Transverse colon (tissue), 4 donors: ENCODE measurements around the gene PBX1. TPM values are rescaled to one million over a fixed set of nuclear protein-coding genes. Genes with fewer than 3 reads are reported as not detected.

Experiments used
- DNase-seq: peaks from one replicate; pipeline ENCODE4 v3.0.0-alpha.2; 2019
- H3K27ac ChIP-seq, 4 donors: fragments of 200-600 bp; sonication (generic); 2 replicates each; pipeline ENCODE4 v1.5.1; 2016 to 2018; ENCODE audit warnings: inconsistent platforms in 4 of 4
- H3K27me3 ChIP-seq: fragments of 200-600 bp; sonication (generic); 2 replicates; pipeline ENCODE4 v1.5.1; 2017; ENCODE audit warnings: inconsistent platforms
- H3K36me3 ChIP-seq, 4 donors: fragments of 200-600 bp; sonication (generic); 2 replicates each; pipeline ENCODE4 v1.5.1; 2017 to 2019; ENCODE audit warnings: inconsistent platforms in 4 of 4
- H3K4me1 ChIP-seq, 4 donors: fragments of 200-600 bp; sonication (generic); 2 replicates each; pipeline ENCODE4 v1.5.1; 2017 to 2020; ENCODE audit warnings: inconsistent platforms in 4 of 4
- H3K4me3 ChIP-seq, 4 donors: fragments of 200-600 bp; sonication (generic); 1 replicate in 1 of 4; 2 replicates in 3 of 4; pipeline versions ENCODE4 v1.5.1 to v1.6.1; 2017 to 2019; ENCODE audit warnings: inconsistent platforms in 4 of 4
- H3K9me3 ChIP-seq, 2 donors: fragments of 200-600 bp; sonication (generic); 2 replicates each; pipeline ENCODE4 v1.5.1; 2017 to 2019; ENCODE audit warnings: inconsistent platforms in 2 of 2
- CTCF ChIP-seq, 5 experiments: fragments of 200-600 bp in 3 of 5; fragments of 450-650 bp in 2 of 5; sonication (generic) in 3 of 5; IDR thresholded peaks; 1 replicate in 2 of 5; 2 replicates in 3 of 5; pipeline ENCODE4 v1.5.1; 2016 to 2017; ENCODE audit warnings: antibody characterized with exemption in 5 of 5, inconsistent platforms in 3 of 5, mild to moderate bottlenecking in 2 of 5, moderate library complexity in 1 of 5
- EP300 ChIP-seq: sonication (generic); formaldehyde crosslinking; IDR thresholded peaks from one replicate; pipeline ENCODE4 v1.6.1; 2017; ENCODE audit warnings: antibody characterized with exemption, low read depth
- POLR2A ChIP-seq: fragments of 450-650 bp; IDR thresholded peaks from one replicate; pipeline ENCODE4 v1.6.1; 2016; ENCODE audit warnings: antibody characterized with exemption, mild to moderate bottlenecking, moderate library complexity
- POLR2AphosphoS5 ChIP-seq, 3 donors: sonication (generic); formaldehyde crosslinking; IDR thresholded peaks; one replicate each; pipeline ENCODE4 v1.6.1; 2016; ENCODE audit warnings: antibody characterized with exemption in 3 of 3
- WGBS, 2 donors: methylation state at CpG; one replicate each; pipeline ENCODE4 v1.1.5; 2018; ENCODE audit warnings: low coverage in 1 of 2; 5-methylcytosine and 5-hydroxymethylcytosine counted together
- in situ Hi-C, 4 donors: fragments of 200-750 bp; cut with MboI; loops; one replicate each; pipeline versions ENCODE4 v1.15.0 to v1.15.1; 2017; ENCODE audit warnings: low sequenced_read_pairs in 3 of 4, low pct_ligation_motif_present in 1 of 4, low pct_unique_long_range_greater_than_20kb in 1 of 4
- intact Hi-C: fragments of 100-400 bp; cut with DNase I; formaldehyde crosslinking; loops from one replicate; pipeline ENCODE4 v1.15.1; 2023; ENCODE audit warnings: low total_unique reads
- total RNA-seq, 4 donors: library from RNA; depleted of rRNA; stranded (reverse); fragments of >200 nt; gene quantifications; one replicate each; pipeline ENCODE4 v1.1.0, GENCODE V29; 2016

PBX1 gene
- total RNA-seq, 4 donors from 2014 or later, result 46.8 to 77.2 (median 50.7) TPM

- peaks cover 36 to 72% (median 43%) of the 10 kb centered on the region in 4 donors for H3K4me1 ChIP-seq
- no peak overlapping the region for H3K4me3 ChIP-seq
- H3K9me3 ChIP-seq, result no peaks in the 10 kb centered on the region
- WGBS, 2 donors, result 42 to 75% methylated on average over 1 of the region's 1 CpG
- peak; percentile 41 for DNase-seq
- in situ Hi-C loops, result no loop called here
- intact Hi-C loops, result loop anchor here (10.0 kb wide), 1 partner anchor 81 kb away; no protein-coding TSS in a partner anchor
- peak; percentile 5 to 76 (median 68) for TF ChIP-seq POLR2AphosphoS5 (IDR thresholded peaks at IDR 0.05)
- no peak for TF ChIP-seq EP300
- H3K27me3 ChIP-seq, result no peaks in the 10 kb centered on the region
- no peaks in the 10 kb centered on the region for H3K36me3 ChIP-seq
- peak overlapping the region; percentile 19 to 86 (median 77) for H3K27ac ChIP-seq
Measured at GRCh38 chr1:164703960-164704411, 145.0 kb downstream of the PBX1 start.

- H3K4me1 ChIP-seq, result peaks cover 36 to 82% (median 44%) of the 10 kb centered on the region in 4 donors
- intact Hi-C loops, result loop anchor here (10.0 kb wide), 1 partner anchor 80 kb away; no protein-coding TSS in a partner anchor
- 39 to 71% methylated on average over 1 of the region's 1 CpG for WGBS, 2 donors
Measured at GRCh38 chr1:164704954-164705353, 146.0 kb downstream of the PBX1 start.

GRCh38 chr1:164706606-164706987, 147.6 kb downstream of the PBX1 start:
- Histone ChIP-seq H3K27me3 (no peaks in the 10 kb centered on the region), H3K9me3 (no peaks in the 10 kb centered on the region), H3K36me3 (no peaks in the 10 kb centered on the region), H3K4me1 (peaks cover 39 to 85% (median 44%) of the 10 kb centered on the region in 4 donors), H3K27ac (peak overlapping the region; percentile 74 to 86 (median 78)), H3K4me3 (no peak overlapping the region)
- no peak for DNase-seq
- intact Hi-C loops (loop anchor here (10.0 kb wide), 1 partner anchor 78 kb away; no protein-coding TSS in a partner anchor), in situ Hi-C loops (no loop called here)
- TF ChIP-seq POLR2A (no peak), CTCF (IDR thresholded peaks at IDR 0.05) (no peak), POLR2AphosphoS5 (IDR thresholded peaks at IDR 0.05) (no peak), EP300 (no peak)

More at GRCh38 chr1:164704954-164705353, 146.0 kb downstream of the PBX1 start:
- TF ChIP-seq CTCF (IDR thresholded peaks at IDR 0.05) (no peak), POLR2AphosphoS5 (IDR thresholded peaks at IDR 0.05) (no peak), EP300 (no peak), POLR2A (no peak)
- H3K4me3 ChIP-seq, result no peak overlapping the region
- in situ Hi-C loops, result no loop called here
- H3K36me3 ChIP-seq, result no peaks in the 10 kb centered on the region
- no peak for DNase-seq
- peak overlapping the region; percentile 19 to 86 (median 77) for H3K27ac ChIP-seq
- H3K9me3 ChIP-seq, result no peaks in the 10 kb centered on the region
- H3K27me3 ChIP-seq, result no peaks in the 10 kb centered on the region

- intact Hi-C loops (loop anchor here (10.0 kb wide), 1 partner anchor 77 kb away; no protein-coding TSS in a partner anchor), in situ Hi-C loops (no loop called here)
- peaks cover 44 to 88% (median 56%) of the 10 kb centered on the region in 4 donors for H3K4me1 ChIP-seq
Measured at GRCh38 chr1:164707868-164708331, 148.9 kb downstream of the PBX1 start.

More at GRCh38 chr1:164707868-164708331, 148.9 kb downstream of the PBX1 start:
- TF ChIP-seq EP300 (no peak), POLR2A (no peak), POLR2AphosphoS5 (IDR thresholded peaks at IDR 0.05) (no peak), CTCF (IDR thresholded peaks at IDR 0.05) (no peak)
- Histone ChIP-seq H3K27me3 (no peaks in the 10 kb centered on the region), H3K27ac (peak overlapping the region; percentile 74 to 86 (median 78)), H3K36me3 (no peaks in the 10 kb centered on the region), H3K4me3 (no peak overlapping the region), H3K9me3 (no peaks in the 10 kb centered on the region)
- DNase-seq, result no peak
- WGBS, 2 donors, result 67 to 80% methylated on average over 1 to 8 of the region's 8 CpGs
